Progenitor cell of endocrine pancreas (in vitro differentiated cells): Measurements from ENCODE around the gene RNF17. TPM values are rescaled to one million over a fixed set of nuclear protein-coding genes. Genes with fewer than 3 reads are reported as not detected.

Source experiments
- DNase-seq: peaks from one replicate; pipeline ENCODE4 v3.0.0; 2021; ENCODE audit warnings: low spot score; ENCODE audit not compliant: unreplicated experiment
- H3K27ac Mint-ChIP-seq: 2 replicates; pipeline ENCODE4 v1.8.0; 2021; ENCODE audit warnings: mild to moderate bottlenecking, moderate library complexity, mixed read lengths
- H3K27me3 Mint-ChIP-seq: 2 replicates; pipeline ENCODE4 v1.8.0; 2021; ENCODE audit warnings: mixed read lengths
- H3K36me3 Mint-ChIP-seq: 2 replicates; pipeline ENCODE4 v1.8.0; 2022; ENCODE audit warnings: mixed read lengths; ENCODE audit not compliant: insufficient read depth
- H3K4me1 Mint-ChIP-seq: 2 replicates; pipeline ENCODE4 v1.8.0; 2021; ENCODE audit warnings: low read depth, mixed read lengths
- H3K4me3 Mint-ChIP-seq: 2 replicates; pipeline ENCODE4 v1.8.0; 2021; ENCODE audit warnings: low read depth, mild to moderate bottlenecking, moderate library complexity, mixed read lengths
- H3K9me3 Mint-ChIP-seq: 2 replicates; pipeline ENCODE4 v1.8.0; 2021; ENCODE audit warnings: low read depth, mixed read lengths
- total RNA-seq: library from RNA; stranded (reverse); gene quantifications from 2 replicates; pipeline ENCODE4 v1.2.1, GENCODE V29; 2021
- TF ChIP-seq, protein P1 (sequence below): fragments of 200-600 bp; sonication (generic); IDR thresholded peaks from one replicate; pipeline ENCODE4 v1.5.0; 2021; ENCODE audit warnings: antibody characterized with exemption, mild to moderate bottlenecking; ENCODE audit not compliant: unreplicated experiment

RNF17 gene
- total RNA-seq, 1 donor from 2014 or later: not detected

DNA sequence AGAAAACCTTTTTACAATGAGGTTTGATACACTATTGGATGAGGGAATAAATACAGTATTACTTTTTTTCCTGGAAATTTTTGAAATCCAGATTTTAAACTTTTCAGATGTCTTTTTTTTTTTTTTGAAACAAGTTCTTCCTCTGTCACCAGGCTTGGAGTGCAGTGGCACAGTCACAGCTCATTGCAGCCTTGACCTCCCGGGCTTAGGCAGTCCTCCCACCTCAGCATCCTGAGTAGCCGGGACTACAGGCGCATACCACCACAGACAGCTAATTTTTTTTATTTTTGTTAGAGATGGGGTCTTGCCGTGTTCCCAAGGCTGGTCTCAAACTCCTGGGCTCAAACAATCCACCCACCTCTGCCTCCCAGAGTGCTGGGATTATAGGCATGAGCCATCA, 96.8 kb downstream of the RNF17 start:
- Mint-ChIP-seq H3K27me3 (peaks cover 12% of the 10 kb centered on the region), H3K36me3 (no peaks in the 10 kb centered on the region), H3K4me1 (peaks cover 3% of the 10 kb centered on the region), H3K9me3 (no peaks in the 10 kb centered on the region), H3K4me3 (no peak overlapping the region), H3K27ac (no peak overlapping the region)
- no peak for DNase-seq
- TF ChIP-seq, protein P1, sequence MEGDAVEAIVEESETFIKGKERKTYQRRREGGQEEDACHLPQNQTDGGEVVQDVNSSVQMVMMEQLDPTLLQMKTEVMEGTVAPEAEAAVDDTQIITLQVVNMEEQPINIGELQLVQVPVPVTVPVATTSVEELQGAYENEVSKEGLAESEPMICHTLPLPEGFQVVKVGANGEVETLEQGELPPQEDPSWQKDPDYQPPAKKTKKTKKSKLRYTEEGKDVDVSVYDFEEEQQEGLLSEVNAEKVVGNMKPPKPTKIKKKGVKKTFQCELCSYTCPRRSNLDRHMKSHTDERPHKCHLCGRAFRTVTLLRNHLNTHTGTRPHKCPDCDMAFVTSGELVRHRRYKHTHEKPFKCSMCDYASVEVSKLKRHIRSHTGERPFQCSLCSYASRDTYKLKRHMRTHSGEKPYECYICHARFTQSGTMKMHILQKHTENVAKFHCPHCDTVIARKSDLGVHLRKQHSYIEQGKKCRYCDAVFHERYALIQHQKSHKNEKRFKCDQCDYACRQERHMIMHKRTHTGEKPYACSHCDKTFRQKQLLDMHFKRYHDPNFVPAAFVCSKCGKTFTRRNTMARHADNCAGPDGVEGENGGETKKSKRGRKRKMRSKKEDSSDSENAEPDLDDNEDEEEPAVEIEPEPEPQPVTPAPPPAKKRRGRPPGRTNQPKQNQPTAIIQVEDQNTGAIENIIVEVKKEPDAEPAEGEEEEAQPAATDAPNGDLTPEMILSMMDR: no peak

DNA sequence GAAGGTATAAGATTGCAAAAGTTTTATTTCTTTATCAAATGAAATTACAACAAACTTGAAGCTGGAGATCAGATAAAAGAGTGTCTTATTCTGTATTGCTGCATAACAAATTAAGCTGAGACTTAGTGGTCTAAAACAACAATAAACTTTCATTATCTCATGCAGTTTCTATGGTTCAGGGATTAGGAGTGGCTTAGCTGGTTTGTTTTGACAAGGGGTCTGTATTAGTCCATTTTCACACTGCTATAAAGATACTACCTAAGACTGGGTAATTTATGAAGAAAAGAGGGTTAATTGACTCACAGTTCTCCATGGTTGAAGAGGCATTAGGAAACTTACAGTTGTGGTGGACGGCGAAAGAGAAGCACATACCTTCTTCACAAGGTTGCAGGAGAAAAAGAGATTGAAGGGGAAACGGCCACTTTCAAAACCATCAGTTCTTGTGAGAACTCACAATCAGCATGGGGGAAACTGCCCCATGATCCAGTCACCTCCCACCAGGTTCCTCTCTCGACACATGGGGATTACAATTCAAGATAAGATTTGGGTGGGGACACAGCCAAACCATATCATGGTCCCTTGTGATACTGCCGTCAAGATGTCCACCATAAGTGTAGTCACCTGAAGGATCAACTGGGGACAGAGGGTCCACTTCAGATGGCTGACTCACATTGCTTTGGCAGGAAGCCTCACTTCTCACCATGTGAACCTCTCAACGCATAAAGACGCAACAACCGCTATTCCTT, 97.8 kb downstream of the RNF17 start:
- Mint-ChIP-seq H3K4me1 (peaks cover 3% of the 10 kb centered on the region), H3K27me3 (peaks cover 12% of the 10 kb centered on the region), H3K9me3 (no peaks in the 10 kb centered on the region), H3K4me3 (no peak overlapping the region), H3K27ac (no peak overlapping the region), H3K36me3 (no peaks in the 10 kb centered on the region)
- DNase-seq: no peak
- TF ChIP-seq, protein P1: no peak

DNA sequence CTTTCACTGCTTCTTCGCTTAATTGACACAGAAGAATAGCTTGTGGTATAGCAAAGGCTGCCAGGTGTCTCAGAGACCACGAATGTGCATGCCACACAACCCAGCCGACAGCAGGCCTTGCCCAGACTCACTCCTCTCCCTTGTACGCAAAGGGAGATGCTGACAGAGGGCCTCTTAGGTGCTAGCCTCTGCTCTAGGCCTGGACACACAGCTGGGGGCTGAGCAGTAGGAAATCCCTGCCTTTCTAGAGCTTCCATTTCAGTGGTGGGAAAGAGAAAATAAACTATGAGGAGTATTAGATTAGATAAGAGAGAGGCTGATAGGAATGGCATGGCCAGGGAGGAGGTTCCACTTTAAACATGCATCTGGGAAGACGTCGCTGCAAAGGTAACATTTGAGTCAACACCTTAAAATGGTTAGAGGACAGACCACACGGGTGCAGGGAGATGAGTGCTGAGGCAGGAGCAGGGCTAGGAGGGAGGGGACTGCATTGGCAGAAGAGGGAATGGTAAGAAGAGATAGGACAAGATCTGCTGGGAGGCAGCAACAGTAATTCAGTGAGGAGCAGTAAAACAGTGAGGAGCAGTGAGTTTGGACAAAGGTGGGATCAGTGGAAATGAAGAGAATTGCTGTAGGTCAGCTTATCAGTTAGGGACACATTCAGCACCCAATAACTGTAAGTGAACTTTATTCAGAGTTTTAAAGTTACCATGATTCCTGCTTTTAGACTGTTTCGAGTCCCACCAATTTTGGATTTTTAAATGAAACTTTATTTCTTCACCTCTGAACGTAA, 100.0 kb downstream of the RNF17 start:
- no peak overlapping the region for H3K27ac Mint-ChIP-seq
- H3K27me3 Mint-ChIP-seq: peaks cover 14% of the 10 kb centered on the region
- peaks cover 3% of the 10 kb centered on the region for H3K4me1 Mint-ChIP-seq
- no peak overlapping the region for H3K4me3 Mint-ChIP-seq
- H3K9me3 Mint-ChIP-seq: peaks cover 3% of the 10 kb centered on the region
- DNase-seq: no peak
- TF ChIP-seq, protein P1: no peak
- no peaks in the 10 kb centered on the region for H3K36me3 Mint-ChIP-seq

DNA sequence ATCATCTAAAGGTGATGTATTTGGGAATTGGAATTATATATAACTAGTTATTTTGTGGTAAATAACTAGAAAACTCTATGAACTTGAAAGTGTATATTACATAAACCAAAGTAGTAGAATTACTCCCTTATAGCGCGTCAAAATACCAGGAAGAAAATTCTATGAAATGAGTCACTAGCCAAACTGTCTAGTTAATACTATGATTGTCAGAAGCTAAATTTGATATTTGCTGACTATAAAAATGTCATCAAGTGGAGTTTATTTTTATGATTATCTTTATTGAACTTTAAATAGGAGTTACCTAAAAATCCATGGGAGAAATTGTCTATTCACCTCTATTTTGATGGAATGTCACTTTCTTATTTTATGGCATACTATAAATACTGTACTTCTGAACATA, 100.6 kb downstream of the RNF17 start:
- peaks cover 15% of the 10 kb centered on the region for H3K27me3 Mint-ChIP-seq
- no peak overlapping the region for H3K4me3 Mint-ChIP-seq
- peaks cover 6% of the 10 kb centered on the region for H3K4me1 Mint-ChIP-seq
- TF ChIP-seq, protein P1: no peak
- no peak for DNase-seq
- no peaks in the 10 kb centered on the region for H3K36me3 Mint-ChIP-seq
- no peak overlapping the region for H3K27ac Mint-ChIP-seq
- H3K9me3 Mint-ChIP-seq: peaks cover 3% of the 10 kb centered on the region

DNA sequence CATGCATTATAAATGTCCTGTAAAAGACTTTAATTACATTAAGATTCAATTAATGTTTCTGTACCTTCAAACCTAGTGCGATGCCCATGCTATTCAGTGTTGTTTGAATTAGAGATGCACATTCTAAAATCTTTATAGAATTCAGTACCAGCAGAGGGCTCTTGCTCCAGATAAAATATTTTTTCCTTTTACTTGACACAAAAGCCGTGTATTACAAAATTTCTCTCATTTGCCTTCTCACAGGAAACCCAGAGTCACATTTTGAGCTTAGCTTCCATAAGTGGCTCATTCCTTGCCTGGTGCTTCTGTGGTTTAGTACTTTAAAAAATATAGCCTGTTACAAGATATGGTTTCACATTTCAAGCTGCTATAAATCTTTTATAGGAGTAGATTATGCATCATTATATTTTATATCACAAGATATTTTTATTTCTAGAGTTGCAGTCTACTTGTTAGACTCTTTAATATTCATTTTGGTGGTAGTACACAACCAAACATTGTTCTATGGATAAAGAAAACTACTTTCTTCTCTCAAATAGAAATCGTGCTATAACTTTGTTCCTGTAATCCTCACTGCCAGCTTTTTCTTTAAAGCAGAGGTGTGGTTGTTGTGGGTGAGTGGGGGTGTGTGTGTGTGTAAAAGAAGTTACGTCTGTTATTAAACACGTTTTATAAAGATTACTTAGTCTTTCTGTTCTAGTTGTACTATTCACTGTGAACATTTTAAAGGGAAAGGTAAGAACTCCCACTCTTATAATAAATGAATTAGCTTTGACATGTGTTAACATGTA, 101.4 kb downstream of the RNF17 start:
- Mint-ChIP-seq H3K36me3 (no peaks in the 10 kb centered on the region), H3K4me1 (peaks cover 6% of the 10 kb centered on the region), H3K9me3 (peaks cover 3% of the 10 kb centered on the region), H3K27me3 (peaks cover 15% of the 10 kb centered on the region), H3K4me3 (no peak overlapping the region), H3K27ac (no peak overlapping the region)
- no peak for DNase-seq
- TF ChIP-seq, protein P1: no peak
